IPS DF 4.7 (cell line): ENCODE measurements around the gene MYO1E.

Experiments used
- DNase-seq: peaks from one replicate; pipeline ENCODE4 v3.0.0-alpha.2; 2013; ENCODE audit warnings: low spot score; ENCODE audit errors: extremely low read depth

Gene MYO1E

DNA sequence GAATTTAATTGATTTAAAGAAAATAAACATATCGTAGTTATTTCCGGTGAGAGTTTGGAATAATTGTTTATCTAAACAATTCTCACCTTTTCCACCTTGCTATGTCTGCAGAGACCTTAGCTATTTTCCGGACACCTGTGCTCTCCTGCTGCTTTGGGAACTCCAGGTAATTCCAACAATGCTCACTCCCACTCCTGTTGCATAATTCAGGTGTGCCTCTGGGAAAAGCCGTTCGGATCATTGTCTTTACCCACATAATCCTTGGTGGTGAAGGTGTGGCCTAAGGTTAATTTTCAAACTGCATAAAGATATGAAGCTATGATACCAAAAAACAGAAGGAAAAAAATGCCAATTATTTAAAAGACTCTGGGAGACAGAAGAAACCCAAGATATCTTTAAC, 106.6 kb downstream of the MYO1E start:
- DNase-seq = no peak

DNA sequence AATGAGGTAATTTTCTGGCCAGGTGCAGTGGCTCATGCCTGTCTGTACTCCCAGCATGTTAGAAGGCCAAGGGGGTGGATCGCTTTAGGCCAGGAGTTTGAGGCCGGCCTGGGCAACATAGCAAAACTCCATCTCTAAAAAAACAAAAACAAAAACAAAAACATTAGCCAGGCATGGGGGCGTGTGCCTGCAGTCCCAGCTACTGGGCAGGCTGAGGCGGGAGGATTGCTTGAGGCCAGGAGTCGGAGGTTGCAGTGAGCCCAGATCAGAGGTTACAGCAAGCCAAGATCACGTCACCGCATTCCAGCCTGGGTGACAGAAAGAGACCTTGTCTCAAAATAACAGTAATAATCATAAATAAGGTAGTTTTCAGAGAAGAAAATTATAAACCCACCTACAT, 110.4 kb downstream of the MYO1E start:
- DNase-seq = no peak

DNA sequence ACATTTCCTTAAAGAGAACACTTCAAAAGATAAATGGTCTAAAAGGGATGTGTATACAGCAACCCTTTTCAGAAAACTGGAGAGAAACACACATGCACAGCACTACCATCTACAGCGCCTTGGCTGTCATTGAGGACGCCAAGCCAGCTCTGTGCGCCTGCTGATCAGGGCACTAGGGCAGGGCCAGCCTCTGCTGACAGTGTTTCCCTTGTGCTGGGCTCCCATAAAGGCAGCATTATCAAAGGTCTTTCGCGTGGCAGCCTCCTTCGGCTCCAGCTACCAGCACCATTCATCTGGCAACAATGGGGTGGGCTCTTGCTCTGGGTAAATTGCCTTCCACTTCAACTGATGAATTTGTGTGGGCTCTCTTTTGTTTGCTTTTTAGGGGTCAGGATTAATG, 112.6 kb downstream of the MYO1E start:
- DNase-seq = no peak

DNA sequence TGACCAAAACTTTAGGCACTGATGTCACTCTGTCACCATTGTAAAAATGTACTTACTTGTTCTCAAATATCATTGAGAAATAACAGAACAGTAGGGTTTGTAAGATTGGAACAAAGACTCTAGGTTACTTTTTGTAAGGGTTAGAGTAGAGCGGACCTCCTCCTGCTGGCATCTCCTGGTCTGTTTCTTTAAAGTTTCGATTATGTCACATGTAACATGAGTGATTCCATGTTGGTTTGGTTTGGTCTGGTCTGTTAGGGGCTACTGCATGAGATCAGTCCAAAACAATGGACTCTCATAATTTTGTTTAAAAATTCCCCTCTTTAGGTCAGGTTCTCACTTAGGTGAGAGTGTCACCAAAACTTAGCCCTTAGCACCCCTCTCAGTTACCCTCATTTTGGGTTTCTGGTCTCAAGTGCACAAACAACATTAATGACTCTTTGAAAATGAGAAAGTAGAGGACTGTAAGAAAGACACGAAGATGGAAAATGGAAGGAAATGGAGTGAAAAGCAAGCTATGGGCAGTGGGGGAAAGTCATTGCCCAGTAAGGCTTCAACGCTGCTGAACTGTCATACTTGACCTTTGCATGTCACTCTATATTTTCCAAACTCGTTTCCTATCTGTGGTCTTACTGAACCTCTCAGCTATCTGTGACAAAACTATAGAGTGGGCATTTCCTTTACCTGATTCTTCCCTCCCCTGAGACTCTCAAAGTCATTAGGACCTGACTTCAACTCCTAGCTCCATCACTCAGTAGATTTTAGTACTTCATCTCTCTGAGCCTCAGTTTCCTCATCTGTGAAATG, 113.3 kb downstream of the MYO1E start:
- DNase-seq = no peak

DNA sequence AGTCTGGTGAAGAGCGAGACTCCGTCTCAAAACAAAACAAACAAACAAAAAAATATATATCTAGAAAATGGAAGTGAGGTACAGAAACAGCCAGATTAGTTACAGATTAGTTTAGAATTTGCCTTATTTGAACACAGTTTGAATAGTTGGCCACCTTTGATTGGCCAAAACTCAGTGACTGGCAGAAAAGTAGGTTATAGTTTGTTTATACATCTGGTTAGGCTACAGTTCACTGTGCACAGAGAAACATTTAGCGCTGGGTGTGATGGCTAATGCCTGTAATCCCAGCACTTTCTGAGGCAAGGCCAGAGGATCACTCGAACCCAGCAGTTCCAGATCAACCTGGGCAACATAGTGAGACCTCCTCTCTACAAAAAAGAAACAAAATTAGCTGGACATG, 114.4 kb downstream of the MYO1E start:
- no peak for DNase-seq

DNA sequence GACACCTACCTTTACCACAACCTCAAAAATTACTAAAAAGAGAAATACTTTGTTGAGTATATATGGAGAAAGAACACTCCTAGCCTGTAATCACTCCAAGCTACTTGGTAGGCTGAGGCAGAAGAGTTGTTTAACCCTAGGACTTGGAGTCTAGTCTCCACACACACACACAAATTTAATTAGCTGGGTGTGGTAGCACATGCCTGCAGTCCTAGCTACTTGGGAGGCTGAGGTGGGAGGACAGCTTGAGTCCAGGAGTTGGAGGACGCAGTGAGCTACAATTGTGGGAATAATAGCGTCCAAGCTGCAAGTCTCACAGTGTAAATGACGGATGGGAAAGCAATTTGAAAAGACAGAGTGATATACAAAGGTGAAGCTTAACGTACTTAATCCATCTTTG, 115.5 kb downstream of the MYO1E start:
- no peak for DNase-seq

DNA sequence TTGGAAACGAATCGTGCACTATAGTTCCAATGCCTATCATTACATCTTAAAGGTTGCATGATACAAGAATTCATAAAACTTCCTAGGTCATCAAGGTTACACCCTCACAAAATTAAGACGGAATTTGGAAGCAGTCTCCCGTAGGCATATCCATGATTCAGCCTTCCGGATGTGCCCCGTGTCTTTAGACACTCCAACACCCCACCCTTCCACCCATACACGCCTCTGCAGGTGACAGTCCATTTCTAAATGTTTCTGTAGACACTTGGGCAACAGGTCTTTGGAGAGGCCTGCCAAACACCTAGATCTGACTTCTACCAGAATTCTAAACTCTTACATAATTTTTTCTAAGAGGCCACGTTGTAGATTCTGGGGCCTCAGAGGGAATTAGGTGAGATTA, 116.2 kb downstream of the MYO1E start:
- no peak for DNase-seq

DNA sequence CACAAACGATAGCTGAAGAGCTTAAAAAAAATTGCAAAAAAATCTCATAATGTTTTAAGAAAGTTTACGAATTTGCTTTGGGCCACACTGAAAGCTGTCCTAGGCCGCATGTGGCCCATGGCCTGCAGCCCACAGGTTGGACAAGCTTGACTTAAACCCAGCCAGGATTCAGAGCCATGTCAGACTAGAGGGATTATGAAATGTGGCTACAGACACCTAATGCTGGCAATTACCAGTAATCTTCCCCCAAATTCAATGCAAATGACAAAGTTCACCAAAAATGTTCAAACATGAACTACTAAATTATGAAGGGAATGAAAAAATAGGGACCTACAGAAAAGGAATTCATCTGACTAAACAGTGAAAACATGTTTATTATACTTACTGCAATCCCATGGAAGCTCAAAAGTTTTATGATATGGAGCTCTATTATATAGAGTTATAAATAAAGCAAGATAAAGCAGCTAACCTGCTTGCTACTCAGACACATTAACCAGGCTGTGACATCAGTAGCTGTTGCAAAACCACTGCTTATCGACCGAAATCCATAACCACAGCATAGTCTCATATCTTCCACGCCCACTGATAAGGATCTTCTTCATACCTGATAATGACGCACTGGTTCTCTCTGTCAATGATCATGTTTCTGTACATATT, 116.9 kb downstream of the MYO1E start:
- DNase-seq = no peak

DNA sequence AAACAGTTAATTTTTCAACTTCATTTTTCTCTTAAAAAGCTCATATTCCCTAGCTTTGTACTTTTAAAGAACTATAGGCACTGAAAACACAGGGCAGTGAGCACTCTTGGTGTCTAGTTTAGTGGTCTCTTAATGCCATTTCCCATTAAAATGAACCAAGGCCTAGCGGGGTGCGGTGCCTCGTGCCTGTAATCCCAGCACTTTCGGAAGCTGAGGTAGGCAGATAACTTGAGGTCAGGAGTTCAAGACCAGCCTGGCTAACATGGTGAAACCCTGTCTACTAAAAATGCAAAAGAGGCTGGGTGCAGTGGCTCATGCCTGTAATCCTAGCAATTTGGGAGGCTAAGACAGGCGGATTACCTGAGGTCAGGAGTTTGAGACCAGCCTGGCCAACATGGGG, 120.5 kb downstream of the MYO1E start:
- no peak for DNase-seq

DNA sequence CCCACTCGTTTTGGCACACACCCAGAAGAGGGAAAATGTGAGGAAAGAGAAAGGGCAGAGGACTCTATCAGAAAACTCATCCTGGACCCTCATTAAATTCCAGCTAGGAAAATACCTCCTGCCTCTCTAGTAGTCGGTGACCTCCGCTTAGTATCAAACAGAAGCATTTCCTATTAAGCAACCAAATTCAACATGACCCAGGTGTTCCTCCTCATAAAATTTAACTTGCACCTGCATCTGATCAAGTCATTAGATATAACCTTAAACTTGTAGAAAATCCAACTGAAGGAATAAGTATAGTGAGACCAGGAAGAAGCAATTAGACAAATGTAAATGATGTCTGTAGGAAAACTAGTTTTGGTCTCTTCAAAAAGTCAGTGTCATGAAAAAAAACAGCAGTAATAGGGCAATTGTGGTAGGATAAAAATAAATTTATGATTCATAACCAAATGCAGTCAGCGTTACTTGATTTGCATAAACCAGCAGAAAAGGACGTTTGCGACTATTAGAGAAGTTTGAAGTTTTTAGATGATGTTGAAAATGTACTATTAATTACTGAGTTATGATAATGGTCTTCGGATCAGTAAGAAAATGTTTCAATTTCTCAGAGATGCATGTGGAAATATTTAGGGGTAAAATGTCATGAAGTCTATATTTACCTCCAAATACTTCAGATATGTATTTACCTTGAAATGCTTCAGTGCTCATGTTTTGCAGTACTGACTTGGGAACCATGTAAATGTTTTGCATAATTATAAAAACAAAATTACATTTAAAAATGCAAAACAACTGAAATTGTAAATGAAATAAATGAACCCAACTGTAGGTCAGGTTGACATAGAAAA, 121.4 kb downstream of the MYO1E start:
- DNase-seq = no peak

DNA sequence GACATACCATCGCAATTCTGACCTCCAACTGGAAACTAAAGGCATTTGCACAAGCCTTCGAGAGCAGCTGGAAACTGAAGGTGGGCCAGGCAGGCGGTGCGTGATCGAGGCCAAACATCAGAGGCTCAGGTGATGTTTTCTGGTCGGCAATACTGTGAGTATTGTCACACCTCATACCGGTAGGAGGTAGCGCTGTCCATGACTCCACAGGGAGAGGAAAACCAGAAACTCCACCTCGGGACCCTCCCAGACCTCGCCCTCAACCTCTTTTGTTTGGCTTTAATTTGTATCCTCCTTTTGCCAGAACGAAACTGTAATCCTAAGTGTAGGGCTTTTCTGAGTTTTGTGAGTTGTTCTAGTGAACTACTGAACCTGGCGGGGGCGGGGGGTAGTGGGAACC, 122.4 kb downstream of the MYO1E start:
- no peak for DNase-seq

DNA sequence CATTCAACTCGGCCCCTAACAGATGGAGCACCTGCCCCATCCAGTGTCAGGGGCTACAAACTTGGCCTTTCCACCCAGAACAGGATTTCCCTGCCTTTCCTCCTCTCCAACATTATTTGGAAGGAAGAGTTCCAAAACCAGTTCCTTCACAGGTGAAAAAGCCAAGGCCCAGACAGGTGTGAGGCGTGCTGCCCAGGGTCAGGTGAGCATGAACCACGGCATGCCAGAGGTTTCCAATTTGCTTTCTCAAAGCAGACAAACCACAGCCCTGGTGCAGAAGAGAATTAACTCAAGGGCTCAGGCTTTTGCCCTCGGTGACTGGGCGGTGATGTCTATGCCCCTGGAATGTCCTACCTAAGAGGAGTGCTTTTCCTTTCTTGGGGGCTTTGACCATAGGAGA, 122.9 kb downstream of the MYO1E start:
- DNase-seq = no peak

DNA sequence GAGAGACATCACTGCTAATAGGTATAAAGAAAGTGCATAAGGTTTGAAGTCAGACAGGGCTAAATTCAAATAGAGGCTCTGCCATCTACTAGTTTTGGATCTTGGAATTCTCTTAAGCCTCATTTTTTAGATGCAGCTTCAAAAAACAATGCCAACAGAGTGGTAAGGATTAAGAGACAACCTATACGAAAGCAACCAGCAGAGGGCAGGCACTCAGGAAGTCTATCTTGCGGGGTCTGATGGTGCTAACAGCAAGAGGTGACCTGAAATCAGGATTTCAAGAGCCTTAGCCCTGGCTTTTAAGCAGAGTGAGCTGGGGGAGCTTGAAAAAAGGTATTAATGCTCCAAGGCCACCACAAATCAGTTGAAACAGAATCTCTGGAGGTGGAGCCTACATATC, 125.3 kb downstream of the MYO1E start:
- peak; percentile 60 for DNase-seq

DNA sequence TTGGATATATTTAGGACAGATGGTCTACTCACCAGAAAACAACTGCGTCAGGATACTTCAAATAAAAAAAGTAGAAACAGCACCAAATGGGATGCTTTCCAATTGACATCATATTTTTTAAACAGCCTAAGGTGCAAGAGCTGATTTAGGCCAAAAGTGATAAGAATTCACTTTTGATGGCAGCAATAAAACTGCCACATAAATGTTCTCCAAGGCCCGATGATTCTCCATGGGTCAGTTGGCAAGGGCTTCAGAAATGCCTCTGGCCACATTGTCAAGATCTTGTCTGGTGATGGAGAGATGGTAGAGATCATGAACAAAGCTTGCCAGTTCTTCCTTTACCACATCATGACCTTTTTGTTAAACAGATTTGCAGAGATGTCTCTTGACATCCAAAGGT, 127.1 kb downstream of the MYO1E start:
- DNase-seq = no peak

DNA sequence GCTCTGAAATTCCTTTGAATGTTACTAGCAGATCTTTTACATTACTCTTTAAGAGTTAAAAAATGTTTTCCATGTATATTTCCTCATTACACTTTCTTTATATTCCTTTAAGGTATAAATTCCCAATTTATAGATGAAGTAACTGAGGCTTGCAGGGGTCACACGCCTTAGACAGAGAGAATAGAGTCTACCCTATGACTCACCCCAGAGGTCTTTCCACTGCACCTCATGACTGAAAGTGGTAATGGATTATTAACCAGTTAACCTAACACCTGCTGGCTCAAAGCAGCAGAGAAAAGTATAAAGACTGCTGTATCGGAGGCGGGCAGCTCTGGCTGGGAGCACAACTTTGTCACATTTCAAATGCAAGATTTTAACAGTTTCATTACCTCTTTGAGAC, 128.3 kb downstream of the MYO1E start:
- DNase-seq = no peak

DNA sequence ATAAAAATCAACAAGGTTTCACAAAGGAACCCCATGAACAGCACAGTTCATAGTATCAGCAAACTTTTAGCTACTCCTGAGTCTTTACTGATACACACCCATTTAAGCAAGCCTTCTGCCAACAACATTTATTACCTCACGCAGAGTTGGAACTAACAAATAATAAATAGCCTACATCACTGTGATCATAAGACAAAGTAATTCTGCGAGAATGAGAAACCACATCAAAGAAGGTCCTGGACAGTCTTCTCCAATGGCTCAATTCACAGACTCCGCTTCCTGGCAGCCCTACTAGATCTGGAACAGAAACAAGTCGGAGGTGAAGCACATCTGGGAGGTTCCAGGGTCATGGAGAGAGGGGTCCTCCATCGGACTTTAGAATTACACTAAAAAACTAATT, 129.0 kb downstream of the MYO1E start:
- no peak for DNase-seq

DNA sequence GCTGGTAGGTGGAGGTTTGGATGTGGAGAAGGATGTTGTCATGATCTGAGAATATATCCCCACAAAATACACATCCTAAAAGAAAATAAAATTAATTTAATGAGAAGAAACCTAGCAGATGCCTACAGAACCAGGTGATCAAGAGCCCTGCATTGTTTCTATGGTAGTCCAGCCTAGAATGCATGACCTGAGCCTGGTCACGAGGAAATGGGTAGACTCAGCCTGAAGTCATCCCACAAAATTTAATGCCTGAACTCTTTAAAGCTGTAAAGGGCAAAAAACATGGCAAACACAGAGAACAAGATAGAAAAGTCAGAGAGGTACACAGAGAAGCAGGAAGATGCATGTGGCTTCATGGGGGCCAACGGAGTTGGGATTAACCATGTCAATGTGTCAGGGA, 130.0 kb downstream of the MYO1E start:
- no peak for DNase-seq

DNA sequence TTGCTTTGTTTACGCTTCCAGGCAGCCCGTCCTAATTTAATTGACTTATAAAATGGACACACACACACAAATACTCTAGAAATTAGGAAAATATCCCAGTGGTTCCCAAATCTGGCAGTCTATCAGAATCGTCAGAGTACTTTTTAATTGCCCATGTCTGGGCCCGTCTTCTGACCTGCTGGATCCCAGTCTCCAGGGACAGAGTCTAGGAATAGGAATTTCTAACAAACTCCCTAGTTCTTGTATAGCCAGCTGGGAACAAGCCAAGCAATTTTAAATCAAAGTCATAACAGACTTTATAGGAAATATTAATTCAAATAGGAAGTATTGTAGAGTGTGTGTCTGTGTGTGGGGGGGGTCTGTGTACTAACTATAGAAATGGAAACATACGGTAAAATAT, 132.6 kb downstream of the MYO1E start:
- no peak for DNase-seq

DNA sequence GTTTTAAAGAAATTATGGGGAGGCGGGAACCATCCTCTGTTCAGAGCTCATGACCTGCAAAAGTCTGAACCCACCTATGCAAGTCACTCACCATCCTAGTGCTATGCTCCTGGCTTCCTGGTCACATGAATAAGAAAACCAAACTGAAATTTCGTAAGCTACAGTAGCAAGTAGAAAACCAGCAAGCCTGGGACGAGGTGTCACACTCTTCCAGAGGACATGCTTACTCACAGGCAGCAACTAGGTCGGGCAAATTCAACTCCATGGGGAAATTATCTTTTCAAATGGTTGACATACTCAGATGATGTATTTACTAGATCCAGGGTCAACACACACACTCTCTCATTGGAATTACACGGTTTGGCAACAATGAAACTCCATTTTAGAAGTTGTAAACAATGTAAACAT, 134.7 kb downstream of the MYO1E start:
- DNase-seq = no peak

DNA sequence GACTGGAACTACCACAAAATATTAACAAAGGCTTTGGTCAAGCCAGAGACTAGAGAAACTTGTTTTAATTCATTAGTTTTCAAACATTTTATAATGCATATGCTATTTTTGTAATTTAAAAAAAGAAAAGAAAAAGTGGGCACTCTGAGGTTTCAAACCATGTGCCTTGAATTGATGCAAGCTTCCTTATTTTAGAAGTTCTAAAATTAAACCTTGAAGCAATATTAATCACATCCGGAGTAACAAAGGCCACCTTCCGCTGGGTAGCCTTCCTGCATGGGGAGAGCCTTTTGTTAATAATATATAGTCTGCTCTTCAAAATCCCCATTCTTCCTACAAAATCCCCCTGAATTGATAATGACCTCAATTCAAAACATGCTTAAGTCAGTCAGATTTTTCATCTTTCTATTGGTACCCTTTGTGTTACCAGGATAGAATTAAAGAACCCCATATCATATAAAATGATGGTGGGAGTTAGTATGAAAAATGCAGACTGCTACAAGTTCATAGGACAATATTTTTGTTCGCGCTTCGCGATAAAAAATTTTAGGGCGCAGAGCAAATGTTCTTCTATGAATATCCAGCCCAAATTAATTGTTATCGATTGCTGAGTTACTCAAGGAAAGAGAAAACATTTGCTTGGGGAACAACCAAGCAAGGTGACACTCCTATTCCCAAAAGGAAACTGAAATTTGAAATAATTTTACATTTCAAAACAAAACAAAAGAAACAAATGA, 135.4 kb downstream of the MYO1E start:
- no peak for DNase-seq

DNA sequence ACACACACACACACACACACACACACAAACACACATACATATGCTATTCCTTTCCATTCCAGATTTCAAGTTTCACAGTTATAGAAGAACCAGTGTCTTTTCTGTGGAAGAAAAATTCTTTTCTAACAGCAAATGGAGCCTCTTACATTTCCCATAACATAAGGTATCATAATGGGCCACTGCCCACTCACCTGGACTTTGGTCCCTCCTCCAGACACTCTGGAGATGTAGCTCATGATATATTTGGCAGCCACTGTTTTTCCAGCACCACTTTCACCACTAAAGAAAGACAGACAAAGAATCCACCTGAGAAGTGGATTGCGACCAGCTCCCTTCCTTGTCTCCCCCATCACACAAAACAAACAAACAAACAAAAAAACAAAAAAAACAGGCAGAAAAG, 136.3 kb downstream of the MYO1E start:
- DNase-seq = no peak

DNA sequence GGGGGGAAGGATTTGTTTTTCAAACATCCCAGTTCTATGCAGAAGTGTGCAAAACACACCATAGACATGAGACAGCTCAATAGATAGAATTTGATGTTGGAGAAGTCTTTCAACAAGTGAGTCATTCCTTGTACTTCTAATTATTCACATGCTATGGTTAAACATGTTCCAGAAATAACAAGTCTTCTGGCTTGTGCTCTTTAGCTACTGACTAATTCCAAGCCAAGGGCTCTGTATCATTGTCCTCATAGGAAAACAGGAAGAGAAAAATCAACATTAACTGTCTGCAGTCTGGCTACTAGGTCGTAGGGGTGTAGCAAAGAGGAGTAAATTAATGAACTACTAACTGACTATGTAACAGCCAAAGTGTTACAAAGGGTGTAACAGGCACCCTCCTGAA, 140.2 kb downstream of the MYO1E start:
- DNase-seq = no peak
